Measurements from ENCODE around the gene NOL4L.

GRCh38 chr20:32527447-32528055, 57.6 kb downstream of the NOL4L start:
- TF ChIP-seq POLR2A (IDR thresholded peaks at IDR 0.05; ENCODE audit: low read depth, low read length) (no peak), POLR2AphosphoS5 (IDR thresholded peaks at IDR 0.05; ENCODE audit: low read depth, low read length) (no peak), TAF1 (IDR thresholded peaks at IDR 0.05; ENCODE audit: low read depth, low read length) (no peak), PAX5 (IDR thresholded peaks at IDR 0.05; ENCODE audit: insufficient read depth, low read length, severe bottlenecking) (no peak), SPI1 (IDR thresholded peaks at IDR 0.05; ENCODE audit: low read depth, low read length) (no peak), POU2F2 (IDR thresholded peaks at IDR 0.05; ENCODE audit: low read depth, low read length) (no peak)
